ENCODE data around the gene TCHHL1. TPM values are rescaled to one million over a fixed set of nuclear protein-coding genes. Genes with fewer than 3 reads are reported as not detected.

Gene TCHHL1
- total and polyA plus RNA-seq, 2 experiments from 2014 or later = not detected

DNA sequence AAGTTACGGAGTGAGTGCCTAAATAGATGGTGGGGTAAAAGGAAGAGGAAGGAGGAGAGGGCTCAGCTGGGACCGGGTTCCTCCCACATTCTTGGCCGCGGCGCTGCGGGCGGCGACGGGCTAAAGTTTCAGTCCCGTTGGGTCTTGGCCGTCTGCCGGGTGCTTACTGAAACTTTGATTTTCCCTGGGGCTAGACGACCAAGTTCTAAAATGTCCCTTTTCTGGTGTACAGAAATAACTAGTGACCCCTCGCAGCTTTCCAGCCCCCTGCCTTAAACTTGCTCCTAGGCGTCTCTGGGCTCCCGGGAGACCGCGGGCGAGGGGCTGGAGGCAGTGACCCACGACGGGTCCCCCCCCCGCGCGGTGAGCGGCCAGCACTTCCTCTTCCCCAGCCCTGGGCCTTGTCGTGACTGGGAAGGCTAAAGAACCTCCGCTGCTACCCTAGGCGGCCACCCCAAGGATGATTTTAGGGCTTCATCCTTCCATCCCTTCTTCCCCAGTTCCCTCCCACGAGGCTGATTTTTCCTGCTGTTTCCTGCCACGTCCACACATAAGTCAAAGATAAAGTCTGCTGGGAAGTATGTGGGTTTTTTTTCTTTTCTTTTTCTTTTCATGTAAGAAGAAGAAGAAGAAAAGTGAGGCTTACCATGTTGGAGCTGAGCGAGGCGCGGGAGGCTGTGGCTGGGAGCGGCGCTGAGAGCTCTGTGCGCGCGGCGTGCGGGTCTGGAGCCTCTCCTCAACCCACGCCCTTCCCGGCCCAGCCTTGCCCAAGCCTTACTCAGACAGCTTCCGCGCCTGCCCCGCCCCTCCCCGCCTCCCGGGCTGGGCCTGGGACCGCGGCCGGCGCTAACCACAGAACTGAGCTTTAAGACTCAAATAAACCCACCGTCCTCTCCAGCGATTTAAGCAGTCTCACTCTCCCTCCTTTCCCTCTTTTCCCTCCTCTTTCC, 52.3 kb downstream of the TCHHL1 start, which contains the start of gene S100A11:
TSS of gene S100A11 (minus strand) at position 738 of the 950 bp plus-strand sequence. CDS start at position 649, 89 bp downstream.
- no peaks in the 10 kb centered on the region for H3K27me3 ChIP-seq (replicated peaks; ENCODE audit: insufficient read depth)
- TF ChIP-seq EZH2 (IDR thresholded peaks at IDR 0.05; ENCODE audit: insufficient read depth, poor library complexity, severe bottlenecking) (no peak), EZH2phosphoT487 (IDR thresholded peaks at IDR 0.05; ENCODE audit: insufficient read depth, low read depth) (no peak)
- H3K79me2 ChIP-seq (ENCODE audit: insufficient read depth) = peaks cover 41% of the 10 kb centered on the region
- no peaks in the 10 kb centered on the region for H3K9me2 ChIP-seq (ENCODE audit: insufficient read depth)
- H3K4me2 ChIP-seq (ENCODE audit: unreplicated experiment) = peak within 1 kb of the TSS; percentile 100
- peaks cover 34% of the 10 kb centered on the region for H3K36me3 ChIP-seq (ENCODE audit: low read depth)
- H2AFZ ChIP-seq = peak within 1 kb of the TSS; percentile 96
- H3K4me1 ChIP-seq (ENCODE audit: insufficient read depth) = peaks cover 23% of the 10 kb centered on the region
- 1% methylated on average over 44 to 53 of the region's 53 CpGs for WGBS, 2 experiments (ENCODE audit: low coverage in 1 of 2, low lambda C conversion rate in 2 of 2, missing lambda C conversion rate in 2 of 2)
- peaks cover 51% of the 10 kb centered on the region for H3F3A ChIP-seq (ENCODE audit: insufficient read depth)
- peaks cover 15% of the 10 kb centered on the region for H4K20me1 ChIP-seq (ENCODE audit: insufficient read depth)
- H3K4me3 ChIP-seq = peak within 1 kb of the TSS; percentile 100
- H3K9ac ChIP-seq = peak within 1 kb of the TSS; percentile 100
- in situ Hi-C loops (cut with MboI) = no loop called here
- H3K27ac ChIP-seq = peak within 1 kb of the TSS; percentile 99
- peak; percentile 97 for DNase-seq
- H3K9me3 ChIP-seq (ENCODE audit: low read depth) = no peaks in the 10 kb centered on the region

DNA sequence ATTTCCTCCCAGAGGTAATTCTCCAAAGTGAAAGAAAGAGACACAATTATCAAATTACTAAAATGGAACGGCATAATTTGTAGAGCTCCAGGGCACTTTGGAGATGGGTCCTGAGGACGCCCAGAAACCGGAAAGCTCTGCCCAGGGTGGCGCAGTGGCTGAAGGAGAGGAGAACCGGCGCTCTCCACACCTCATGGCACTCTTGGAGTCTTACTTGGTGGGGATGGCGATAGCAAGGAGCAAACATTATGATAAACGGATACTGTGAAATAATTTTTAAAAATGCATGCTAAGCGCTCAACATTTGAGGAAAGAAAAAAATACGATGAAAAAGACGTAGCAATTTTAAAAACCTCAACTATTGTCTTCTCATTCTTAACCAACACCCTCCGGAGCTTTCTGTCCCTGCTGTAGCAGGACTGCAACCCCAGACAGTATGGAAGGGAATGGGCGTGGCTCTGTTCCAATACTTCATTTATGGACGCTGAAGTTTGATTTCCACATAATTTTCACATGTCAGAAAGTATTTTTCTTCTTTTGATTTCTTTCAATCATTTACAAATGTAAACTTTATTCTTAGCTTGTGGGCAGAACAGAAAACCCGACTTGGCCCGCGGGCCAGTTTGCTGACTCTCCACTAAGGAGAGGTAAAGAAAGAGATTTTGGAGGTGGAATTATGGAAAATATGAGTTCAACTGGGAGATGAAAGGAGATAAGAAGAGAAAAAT, 53.2 kb downstream of the TCHHL1 start:
- H2AFZ ChIP-seq = no peak overlapping the region

DNA sequence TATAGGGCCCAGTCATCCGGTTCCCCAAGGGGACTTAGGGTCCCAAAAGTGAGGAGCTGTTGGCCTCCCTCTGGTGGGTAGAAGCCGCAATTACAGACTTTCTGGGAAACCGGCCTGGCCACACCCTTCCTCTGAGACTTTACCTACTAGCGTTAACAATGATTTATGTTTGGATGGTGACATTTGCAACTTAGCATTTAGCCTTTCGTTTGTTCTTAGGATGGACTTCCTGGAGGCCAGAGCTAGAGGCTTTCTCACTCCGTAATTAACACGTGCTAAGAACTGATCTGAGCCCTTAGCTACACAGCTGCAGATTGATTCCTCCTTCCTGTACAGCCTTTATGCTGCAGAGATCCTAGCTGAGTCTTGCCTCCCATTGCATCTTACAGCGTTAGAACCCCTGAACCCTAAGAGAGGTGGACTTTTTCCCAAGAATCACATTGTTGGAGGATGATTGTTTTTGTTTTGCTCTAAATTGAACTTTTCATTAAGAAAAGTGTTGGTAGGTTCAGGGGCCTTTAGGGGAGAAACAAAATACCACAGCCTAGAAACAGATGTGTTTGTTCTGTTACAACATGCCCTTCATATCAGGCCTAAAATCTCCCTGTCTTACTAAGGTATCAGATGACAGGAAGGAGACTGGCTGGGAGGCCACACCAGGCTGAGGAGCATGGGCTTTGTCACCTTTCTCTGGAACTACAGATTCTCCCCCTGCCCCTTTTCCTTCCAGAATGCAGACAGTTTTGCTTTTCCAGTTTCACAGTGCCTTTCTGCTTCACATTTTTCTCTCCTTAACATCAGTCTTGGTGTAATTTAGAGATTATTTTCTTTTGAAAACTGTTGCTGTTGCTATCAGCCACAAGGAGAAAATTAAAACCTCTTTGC, 54.0 kb downstream of the TCHHL1 start:
- Histone ChIP-seq H3K79me2 (ENCODE audit: insufficient read depth) (peaks cover 41% of the 10 kb centered on the region), H3K4me3 (peak overlapping the region; percentile 100), H3K9me3 (ENCODE audit: low read depth) (no peaks in the 10 kb centered on the region), H4K20me1 (ENCODE audit: insufficient read depth) (peaks cover 15% of the 10 kb centered on the region), H3K4me1 (ENCODE audit: insufficient read depth) (peaks cover 25% of the 10 kb centered on the region), H3K27ac (peak overlapping the region; percentile 99), H3K9me2 (ENCODE audit: insufficient read depth) (no peaks in the 10 kb centered on the region), H3F3A (ENCODE audit: insufficient read depth) (peaks cover 67% of the 10 kb centered on the region), H3K4me2 (ENCODE audit: unreplicated experiment) (peak overlapping the region; percentile 100), H3K36me3 (ENCODE audit: low read depth) (peaks cover 46% of the 10 kb centered on the region), H3K27me3 (replicated peaks; ENCODE audit: insufficient read depth) (no peaks in the 10 kb centered on the region), H2AFZ (no peak overlapping the region), H3K9ac (peak overlapping the region; percentile 100)
- 5 to 6% methylated on average over 8 of the region's 8 CpGs for WGBS, 2 experiments (ENCODE audit: low coverage in 1 of 2, low lambda C conversion rate in 2 of 2, missing lambda C conversion rate in 2 of 2)
- TF ChIP-seq EZH2phosphoT487 (IDR thresholded peaks at IDR 0.05; ENCODE audit: insufficient read depth, low read depth) (no peak), EZH2 (IDR thresholded peaks at IDR 0.05; ENCODE audit: insufficient read depth, poor library complexity, severe bottlenecking) (no peak)
- DNase-seq = peak; percentile 84
- in situ Hi-C loops (cut with MboI) = no loop called here

More for the DNA sequence above, 53.2 kb downstream of the TCHHL1 start:
- Histone ChIP-seq H3K27me3 (replicated peaks; ENCODE audit: insufficient read depth) (no peaks in the 10 kb centered on the region), H3K36me3 (ENCODE audit: low read depth) (peaks cover 43% of the 10 kb centered on the region), H3K9me2 (ENCODE audit: insufficient read depth) (no peaks in the 10 kb centered on the region), H3F3A (ENCODE audit: insufficient read depth) (peaks cover 60% of the 10 kb centered on the region), H3K4me1 (ENCODE audit: insufficient read depth) (peaks cover 23% of the 10 kb centered on the region), H4K20me1 (ENCODE audit: insufficient read depth) (peaks cover 15% of the 10 kb centered on the region), H3K9ac (peak overlapping the region; percentile 100), H3K4me3 (peak overlapping the region; percentile 100), H3K4me2 (ENCODE audit: unreplicated experiment) (peak overlapping the region; percentile 100), H3K27ac (peak overlapping the region; percentile 99), H3K9me3 (ENCODE audit: low read depth) (no peaks in the 10 kb centered on the region), H3K79me2 (ENCODE audit: insufficient read depth) (peaks cover 41% of the 10 kb centered on the region)
- TF ChIP-seq EZH2 (IDR thresholded peaks at IDR 0.05; ENCODE audit: insufficient read depth, poor library complexity, severe bottlenecking) = no peak
- TF ChIP-seq EZH2phosphoT487 (IDR thresholded peaks at IDR 0.05; ENCODE audit: insufficient read depth, low read depth) = no peak
- 1% methylated on average over 17 of the region's 17 CpGs for WGBS, 2 experiments (ENCODE audit: low coverage in 1 of 2, low lambda C conversion rate in 2 of 2, missing lambda C conversion rate in 2 of 2)
- peak; percentile 70 for DNase-seq
- in situ Hi-C loops (cut with MboI) = no loop called here

Data from GM23248 (cell line).